Measurements from ENCODE around the gene PIK3IP1. TPM values are rescaled to one million over a fixed set of nuclear protein-coding genes. Genes with fewer than 3 reads are reported as not detected.

Gene PIK3IP1
- total and polyA plus RNA-seq, 2 of the 8 experiments (the other 6 are each of a cell fraction or from before 2014, with no cell fraction given): 1.00 to 1.3 TPM

DNA sequence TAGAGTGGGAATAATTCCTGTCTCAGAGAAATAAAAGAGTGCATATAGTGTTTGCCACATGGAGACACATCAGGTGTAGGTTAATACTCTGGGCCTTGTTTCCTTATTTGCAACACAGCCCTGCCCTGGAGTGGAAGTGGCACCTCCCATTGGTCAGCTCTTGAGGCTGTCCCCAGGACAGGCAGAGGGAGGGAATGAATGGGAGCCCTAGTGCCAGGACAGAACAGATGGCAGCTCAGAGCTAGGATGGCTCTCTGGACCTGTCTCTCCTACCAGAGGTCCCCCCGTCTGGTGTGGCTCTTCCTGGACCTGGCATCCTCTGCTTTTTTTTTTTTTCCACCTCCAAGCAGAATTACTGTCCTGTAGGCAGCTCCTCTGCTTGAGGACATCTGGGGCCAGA, 44.6 kb downstream of the PIK3IP1 start:
- Histone ChIP-seq H3K14ac (ENCODE audit: insufficient read length) (no peak overlapping the region), H3K36me3 (ENCODE audit: control insufficient read depth in 2 of 4, insufficient read depth in 4 of 4, low read length in 3 of 4) (no peaks in the 10 kb centered on the region), H3K23me2 (ENCODE audit: low read depth, low read length) (no peaks in the 10 kb centered on the region), H3K27ac (ENCODE audit: low read depth, low read length) (no peak overlapping the region), H2AK5ac (ENCODE audit: low read depth, low read length) (no peak overlapping the region), H4K8ac (ENCODE audit: extremely low read depth, insufficient read depth, low read length) (no peak overlapping the region), H3K56ac (replicated peaks; ENCODE audit: insufficient read length, low read depth, low read length) (no peak overlapping the region), H2BK12ac (ENCODE audit: low read depth, low read length) (no peak overlapping the region), H2BK15ac (ENCODE audit: low read length) (no peak overlapping the region), H3K4me2 (ENCODE audit: insufficient read depth in 1 of 2, low read depth in 2 of 2, low read length in 2 of 2) (peak overlapping the region; percentile 20 to 43), H3K9ac (replicated peaks in 1 of 4; ENCODE audit: extremely low read depth in 1 of 4, low read depth in 3 of 4, low read length in 3 of 4) (no peak overlapping the region), H4K91ac (replicated peaks; ENCODE audit: insufficient read length, low read length) (no peak overlapping the region), H2BK5ac (ENCODE audit: low read depth, low read length) (no peak overlapping the region; the same call in 1 of the 2 replicates), H3K79me2 (ENCODE audit: control insufficient read depth in 1 of 2, insufficient read depth in 2 of 2, low read length in 2 of 2) (no peaks in the 10 kb centered on the region), H2BK20ac (ENCODE audit: low read length) (no peak overlapping the region), H3K79me1 (ENCODE audit: low read depth, low read length) (0 out of 2 replicates have a peak, but pooled peaks cover 2% of the 10 kb centered on the region), H3K18ac (ENCODE audit: extremely low read depth, low read length) (no peak overlapping the region), H2BK120ac (replicated peaks; ENCODE audit: low read depth, low read length) (no peak overlapping the region), H3K23ac (ENCODE audit: insufficient read length) (no peak overlapping the region), H4K5ac (ENCODE audit: insufficient read length, low read depth, low read length) (no peak overlapping the region), H3K9me3 (ENCODE audit: insufficient read depth in 2 of 2, low read depth in 1 of 2, low read length in 1 of 2) (no peaks in the 10 kb centered on the region), H4K20me1 (replicated peaks in 1 of 2; ENCODE audit: control insufficient read depth in 1 of 2, insufficient read depth in 2 of 2, low read length in 2 of 2) (peaks cover 2 to 6% of the 10 kb centered on the region in 2 experiments), H3K4me1 (replicated peaks in 1 of 4; ENCODE audit: control insufficient read depth in 3 of 4, insufficient read depth in 4 of 4, low read length in 3 of 4) (peaks cover 8 to 16% (median 12%) of the 10 kb centered on the region in 4 experiments), H2AFZ (ENCODE audit: low read length) (no peak overlapping the region), H3K4ac (replicated peaks; ENCODE audit: insufficient read length, low read depth, low read length) (no peak overlapping the region), H3K4me3 (ENCODE audit: extremely low read depth in 1 of 4, insufficient read depth in 2 of 4, low read depth in 3 of 4, low read length in 4 of 4) (0 out of 8 replicates have a peak overlapping the region, but pooled peaks of 1 of the 4 experiments have one; percentile 13), H3K27me3 (replicated peaks in 1 of 4; ENCODE audit: control insufficient read depth in 3 of 4, extremely low read depth in 1 of 4, insufficient read depth in 3 of 4, low read length in 3 of 4) (no peaks in the 10 kb centered on the region)
- ChIA-PET CTCF (ENCODE audit: partially characterized antibody) (interaction anchor here (0.8 to 3.9 kb wide), 11 partner anchors 8 to 97 kb away, joined by 3 to 26 read pairs (median 5); partner anchors contain the start of genes LIMK2 and PIK3IP1), POLR2A (ENCODE audit: partially characterized antibody) (interaction anchor here (1.0 to 2.1 kb wide), 5 partner anchors 14 to 100 kb away, joined by 3 to 7 read pairs (median 5); no protein-coding TSS in a partner anchor)
- FAIRE-seq (no peak), DNase-seq (ENCODE audit: low read depth in 1 of 2, low spot score in 2 of 2) (no peak)
- WGBS, 2 experiments (ENCODE audit: extremely low coverage in 1 of 2, insufficient coverage in 1 of 2, insufficient read length in 1 of 2, insufficient replicate concordance in 2 of 2, low coverage in 1 of 2, low lambda C conversion rate in 2 of 2, missing lambda C conversion rate in 1 of 2): 60% methylated on average over 1 of the region's 1 CpG; no CpG with 5 or more reads in 1 of the 2 experiments
- TF ChIP-seq TAF7 (optimal IDR thresholded peaks at IDR 0.05; ENCODE audit: borderline replicate concordance, low read depth, low read length) (no peak), PHF8 (conservative IDR thresholded peaks at IDR 0.05; ENCODE audit: low read depth, low read length) (no peak), SP1 (IDR thresholded peaks at IDR 0.05; ENCODE audit: low read depth, low read length) (no peak), CHD2 (IDR thresholded peaks at IDR 0.05; ENCODE audit: low read length) (no peak), NANOG (IDR thresholded peaks at IDR 0.05; ENCODE audit: insufficient read depth, low read depth, low read length, poor library complexity, severe bottlenecking) (no peak), ASH2L (IDR thresholded peaks at IDR 0.05; ENCODE audit: low read length) (no peak), POLR2A (IDR thresholded peaks at IDR 0.05; ENCODE audit: control extremely low read depth in 1 of 2, low read depth in 2 of 2, low read length in 2 of 2) (no peak), GABPA (IDR thresholded peaks at IDR 0.05; ENCODE audit: borderline replicate concordance, insufficient read depth, low read length) (no peak), POLR2AphosphoS5 (IDR thresholded peaks at IDR 0.05; ENCODE audit: low read depth, low read length) (no peak), GTF2F1 (IDR thresholded peaks at IDR 0.05; ENCODE audit: borderline replicate concordance, low read depth, low read length) (no peak), CBX5 (IDR thresholded peaks at IDR 0.05; ENCODE audit: low read depth, low read length) (no peak)
- TF ChIP-seq, protein P1, sequence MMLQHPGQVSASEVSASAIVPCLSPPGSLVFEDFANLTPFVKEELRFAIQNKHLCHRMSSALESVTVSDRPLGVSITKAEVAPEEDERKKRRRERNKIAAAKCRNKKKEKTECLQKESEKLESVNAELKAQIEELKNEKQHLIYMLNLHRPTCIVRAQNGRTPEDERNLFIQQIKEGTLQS (IDR thresholded peaks at IDR 0.05; ENCODE audit: insufficient read depth, low read depth, low read length): no peak
